Choroid plexus epithelial cell (primary cell): ENCODE results near the gene LEUTX.

ENCODE experiments used
- DNase-seq: peaks from one replicate; pipeline ENCODE4 v3.0.0-alpha.2; 2010; ENCODE audit warnings: low read depth
- H3K4me3 ChIP-seq: 2 replicates; pipeline ENCODE4 v1.5.1; 2011; ENCODE audit warnings: low read depth, mild to moderate bottlenecking, control low read depth, low read length, moderate library complexity
- CTCF ChIP-seq: conservative IDR thresholded peaks from 2 replicates; pipeline ENCODE4 v1.5.1; 2011; ENCODE audit warnings: low read depth, mild to moderate bottlenecking, control low read depth, inconsistent platforms, low read length, moderate library complexity

LEUTX gene

GRCh38 chr19:39820696-39821095, 42.0 kb downstream of the LEUTX start:
- TF ChIP-seq CTCF, result no peak
- H3K4me3 ChIP-seq, result no peak overlapping the region
- DNase-seq, result no peak

- no peak for DNase-seq
- TF ChIP-seq CTCF, result no peak
- H3K4me3 ChIP-seq, result peak overlapping the region; percentile 82
These were observed 45.0 kb downstream of the LEUTX start for GRCh38 chr19:39823686-39824085.

GRCh38 chr19:39824143-39825092, 45.8 kb downstream of the LEUTX start:
- peak overlapping the region; percentile 82 for H3K4me3 ChIP-seq
- DNase-seq, result peak; percentile 97
- TF ChIP-seq CTCF, result no peak

- TF ChIP-seq CTCF, result no peak
- H3K4me3 ChIP-seq, result no peak overlapping the region
- no peak for DNase-seq
These were observed 46.4 kb downstream of the LEUTX start for GRCh38 chr19:39825093-39825463.

- no peak overlapping the region for H3K4me3 ChIP-seq
- no peak for DNase-seq
- TF ChIP-seq CTCF, result no peak
These were observed 47.0 kb downstream of the LEUTX start for GRCh38 chr19:39825531-39826076.

- DNase-seq, result no peak
- no peak for TF ChIP-seq CTCF
- no peak overlapping the region for H3K4me3 ChIP-seq
These were observed 47.8 kb downstream of the LEUTX start for GRCh38 chr19:39826311-39826945.
